Stomach (tissue), 4 donors: ENCODE measurements around the gene AKR1C8.

Experiments
- CTCF ChIP-seq, 7 experiments: fragments of 450-650 bp in 4 of 7; fragments of 200-600 bp in 3 of 7; sonication (generic) in 3 of 7; IDR thresholded peaks; one replicate each; pipeline ENCODE4 v1.5.1; 2016 to 2019; ENCODE audit warnings: antibody characterized with exemption in 7 of 7, control low read depth in 2 of 7, mild to moderate bottlenecking in 1 of 7
- EP300 ChIP-seq: sonication (generic); formaldehyde crosslinking; IDR thresholded peaks from one replicate; pipeline ENCODE4 v1.6.1; 2017; ENCODE audit warnings: antibody characterized with exemption
- POLR2A ChIP-seq, 4 donors: fragments of 450-650 bp; IDR thresholded peaks; one replicate each; pipeline ENCODE4 v1.6.1; 2016; ENCODE audit warnings: antibody characterized with exemption in 4 of 4, control low read depth in 2 of 4, mild to moderate bottlenecking in 1 of 4, moderate library complexity in 1 of 4
- POLR2AphosphoS5 ChIP-seq, 3 donors: sonication (generic); formaldehyde crosslinking; IDR thresholded peaks; one replicate each; pipeline ENCODE4 v1.6.1; 2016; ENCODE audit warnings: antibody characterized with exemption in 3 of 3

GRCh38 chr10:5211696-5212536 is 27.0 kb upstream of the AKR1C8 start:
- TF ChIP-seq CTCF (IDR thresholded peaks at IDR 0.05) (no peak), POLR2A (IDR thresholded peaks at IDR 0.05) (no peak), POLR2AphosphoS5 (IDR thresholded peaks at IDR 0.05) (no peak), EP300 (no peak)
